HFF-Myc (cell line): ENCODE measurements around the gene CD300LG.

Experiments used
- DNase-seq: peaks from one replicate; pipeline ENCODE4 v3.0.0-alpha.2; 2011; ENCODE audit warnings: low read depth; ENCODE audit errors: extremely low read depth
- H3K4me3 ChIP-seq: replicated peaks from 2 replicates; pipeline ENCODE4 v1.5.1; 2011; ENCODE audit warnings: low read depth, mild to moderate bottlenecking, control low read depth, low read length
- TF ChIP-seq, protein P1 (sequence below): IDR thresholded peaks from 2 replicates; pipeline ENCODE4 v1.5.1; 2012; ENCODE audit warnings: mild to moderate bottlenecking, low read depth, low read length, control low read depth; ENCODE audit errors: missing control alignments

The CD300LG gene

GRCh38 chr17:43912635-43913304 is 65.8 kb downstream of the CD300LG start:
- no peak for DNase-seq
- no peak overlapping the region for H3K4me3 ChIP-seq
- TF ChIP-seq, protein P1, sequence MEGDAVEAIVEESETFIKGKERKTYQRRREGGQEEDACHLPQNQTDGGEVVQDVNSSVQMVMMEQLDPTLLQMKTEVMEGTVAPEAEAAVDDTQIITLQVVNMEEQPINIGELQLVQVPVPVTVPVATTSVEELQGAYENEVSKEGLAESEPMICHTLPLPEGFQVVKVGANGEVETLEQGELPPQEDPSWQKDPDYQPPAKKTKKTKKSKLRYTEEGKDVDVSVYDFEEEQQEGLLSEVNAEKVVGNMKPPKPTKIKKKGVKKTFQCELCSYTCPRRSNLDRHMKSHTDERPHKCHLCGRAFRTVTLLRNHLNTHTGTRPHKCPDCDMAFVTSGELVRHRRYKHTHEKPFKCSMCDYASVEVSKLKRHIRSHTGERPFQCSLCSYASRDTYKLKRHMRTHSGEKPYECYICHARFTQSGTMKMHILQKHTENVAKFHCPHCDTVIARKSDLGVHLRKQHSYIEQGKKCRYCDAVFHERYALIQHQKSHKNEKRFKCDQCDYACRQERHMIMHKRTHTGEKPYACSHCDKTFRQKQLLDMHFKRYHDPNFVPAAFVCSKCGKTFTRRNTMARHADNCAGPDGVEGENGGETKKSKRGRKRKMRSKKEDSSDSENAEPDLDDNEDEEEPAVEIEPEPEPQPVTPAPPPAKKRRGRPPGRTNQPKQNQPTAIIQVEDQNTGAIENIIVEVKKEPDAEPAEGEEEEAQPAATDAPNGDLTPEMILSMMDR = no peak
